NCI-H2196 (cell line): ENCODE results near the gene CHTF8.
A peak's percentile ranks its signal among the peaks of the same experiment; 100 is the strongest.
"Not testable (repeated sequence)": the region's sequence is repeated elsewhere in the genome, so short reads cannot be mapped to it uniquely, and the experiment has no call there.

Experiments used
- DNase-seq: peaks from one replicate; lab custom pipeline; 2025; ENCODE audit not compliant: unreplicated experiment; lab: John Stamatoyannopoulos, UW

CHTF8 gene

GRCh38 chr16:69139464-69139863, 7.1 kb upstream of the CHTF8 start:
- DNase-seq = not testable (repeated sequence)

GRCh38 chr16:69138608-69139007, 6.2 kb upstream of the CHTF8 start:
- no peak for DNase-seq

DNA sequence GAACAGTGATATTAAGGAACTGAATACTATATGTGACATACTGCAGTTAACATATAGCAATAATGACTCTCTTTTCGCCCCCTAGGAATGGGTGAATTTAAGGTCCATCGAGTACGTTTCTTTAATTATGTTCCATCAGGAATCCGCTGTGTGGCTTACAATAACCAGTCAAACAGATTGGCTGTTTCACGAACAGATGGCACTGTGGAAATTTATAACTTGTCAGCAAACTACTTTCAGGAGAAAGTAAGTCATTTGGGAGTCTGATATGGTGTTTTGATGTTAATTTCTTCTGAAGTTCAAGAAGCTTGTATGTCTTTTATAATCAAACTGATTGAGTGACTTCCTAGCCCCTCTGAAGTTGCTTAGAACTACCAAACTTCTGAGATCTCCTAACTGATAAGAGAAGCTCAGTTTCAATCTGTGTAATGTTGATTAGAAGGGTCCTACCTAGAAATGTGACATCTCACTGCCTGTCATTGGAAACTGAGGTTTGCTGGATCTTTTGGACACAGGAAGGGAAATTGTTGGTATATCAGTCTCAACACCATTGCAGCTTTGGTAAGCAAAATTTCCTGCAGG, 1.1 kb upstream of the CHTF8 start:
- no peak for DNase-seq

DNA sequence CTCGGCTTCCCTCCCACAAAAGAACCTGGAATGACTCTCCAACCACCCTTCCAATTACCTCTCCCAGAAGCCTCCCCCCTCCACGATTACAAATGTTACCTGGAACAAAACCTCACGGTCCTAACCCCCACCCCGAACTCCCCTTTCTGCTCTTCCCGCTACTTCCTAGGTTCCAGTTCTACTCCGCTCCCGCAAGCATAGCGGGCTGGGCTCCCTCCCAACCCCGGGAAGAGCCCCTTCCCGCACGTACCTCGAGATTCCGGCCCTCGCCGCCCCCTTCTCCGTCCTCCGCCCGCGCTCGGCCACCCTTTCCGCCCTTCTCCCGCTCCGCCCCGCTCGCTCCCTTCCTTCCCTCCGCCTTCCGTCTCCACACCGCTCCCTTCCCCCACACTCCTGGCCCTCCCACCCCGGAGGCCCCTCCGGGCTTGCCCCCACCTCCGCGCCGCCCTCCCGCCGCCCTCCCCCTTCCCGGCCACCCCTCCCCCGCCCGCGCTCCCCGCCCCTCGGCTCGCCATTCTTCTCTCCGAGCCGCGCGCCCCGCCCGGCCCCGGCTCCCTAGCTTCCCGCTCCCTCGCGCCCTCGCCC, 457 bp downstream of the CHTF8 start:
- peak; percentile 52 for DNase-seq

DNA sequence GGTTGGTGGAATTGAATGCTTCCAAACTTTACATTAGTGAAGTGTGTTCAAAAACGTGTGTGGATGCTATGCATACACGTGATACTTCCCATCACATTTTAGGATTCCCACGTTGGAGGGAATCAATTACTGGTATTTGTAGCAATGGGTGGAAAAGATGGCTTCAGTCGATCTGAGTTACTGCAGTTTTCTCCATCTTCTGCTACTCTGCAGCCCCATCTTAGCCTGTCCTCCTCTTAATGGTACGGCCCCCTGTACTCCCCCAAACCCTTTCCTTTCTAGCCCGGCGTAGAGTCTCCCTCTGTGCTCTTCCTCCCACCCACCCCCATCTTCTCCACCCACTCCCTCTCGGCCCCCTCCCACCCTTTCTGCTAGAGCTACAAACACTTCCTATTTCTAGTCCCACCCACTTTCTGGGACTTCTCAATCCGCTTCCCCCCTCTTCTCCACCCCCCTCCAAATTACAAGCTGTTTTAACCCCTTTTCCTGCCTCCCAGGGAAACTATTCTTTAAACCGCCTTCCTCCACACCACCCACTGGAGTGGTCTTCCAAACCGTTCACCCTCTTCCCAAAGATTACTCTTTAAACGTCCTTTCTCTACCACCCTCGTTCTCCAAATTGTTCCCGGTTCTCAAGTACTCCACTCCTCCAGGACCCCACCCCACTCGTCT, 1.1 kb downstream of the CHTF8 start:
- DNase-seq = no peak

- no peak for DNase-seq
Measured at GRCh38 chr16:69130461-69130860, 1.9 kb downstream of the CHTF8 start.

GRCh38 chr16:69127966-69128510, 4.3 kb downstream of the CHTF8 start:
- no peak for DNase-seq

DNA sequence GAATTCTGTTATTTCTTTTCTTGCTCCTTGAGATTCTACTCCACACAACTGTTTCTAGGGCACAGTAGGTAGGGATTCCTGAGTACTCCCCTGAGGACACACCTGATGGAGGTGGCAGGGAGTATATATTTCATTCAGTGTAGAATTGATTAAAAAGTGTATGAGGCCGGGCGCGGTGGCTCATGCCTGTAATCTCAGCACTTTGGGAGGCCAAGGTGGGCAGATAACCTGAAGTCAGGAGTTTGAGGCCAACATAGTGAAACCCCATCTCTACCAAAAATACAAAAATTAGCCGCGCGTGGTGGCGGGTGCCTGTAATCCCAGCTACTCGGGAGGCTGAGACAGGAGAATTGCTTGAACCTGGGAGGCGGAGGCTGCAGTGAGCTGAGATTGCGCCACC, 5.6 kb downstream of the CHTF8 start:
- DNase-seq = not testable (repeated sequence)

DNA sequence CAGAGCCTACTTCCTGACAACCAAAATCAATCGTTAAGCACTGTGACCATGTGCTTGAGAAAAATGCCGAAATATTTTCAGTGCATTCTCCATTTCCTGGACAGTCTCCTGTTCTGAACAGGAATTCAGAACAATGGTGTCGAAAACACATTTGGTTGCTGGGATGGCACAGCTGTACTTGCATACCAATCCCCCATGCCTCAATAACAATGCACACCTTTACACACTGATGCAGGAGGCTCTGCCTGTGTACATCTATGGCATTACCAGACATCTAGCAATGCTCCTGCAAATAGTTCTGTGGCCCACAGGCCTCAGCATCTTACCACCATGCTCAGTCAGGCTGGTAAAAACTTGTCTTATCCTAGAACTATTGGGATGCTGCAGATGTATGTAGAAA, 6.2 kb downstream of the CHTF8 start:
- DNase-seq = no peak

DNA sequence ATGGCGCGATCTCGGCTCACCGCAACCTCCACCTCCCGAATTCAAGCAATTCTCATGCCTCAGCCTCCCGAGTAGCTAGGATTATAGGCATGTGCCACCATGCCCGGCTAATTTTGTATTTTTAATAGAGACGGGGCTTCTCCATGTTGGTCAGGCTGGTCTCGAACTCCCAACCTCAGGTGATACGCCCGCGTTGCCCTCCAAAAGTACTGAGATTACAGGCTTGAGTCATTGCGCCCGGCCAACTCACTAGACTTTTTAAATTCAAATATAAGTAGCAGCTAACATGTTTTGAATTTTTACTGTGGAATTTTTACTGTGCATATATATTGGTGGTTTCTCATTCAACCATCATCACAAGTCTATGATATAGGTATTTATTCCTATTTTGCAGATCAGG, 7.4 kb downstream of the CHTF8 start:
- DNase-seq = not testable (repeated sequence)

DNA sequence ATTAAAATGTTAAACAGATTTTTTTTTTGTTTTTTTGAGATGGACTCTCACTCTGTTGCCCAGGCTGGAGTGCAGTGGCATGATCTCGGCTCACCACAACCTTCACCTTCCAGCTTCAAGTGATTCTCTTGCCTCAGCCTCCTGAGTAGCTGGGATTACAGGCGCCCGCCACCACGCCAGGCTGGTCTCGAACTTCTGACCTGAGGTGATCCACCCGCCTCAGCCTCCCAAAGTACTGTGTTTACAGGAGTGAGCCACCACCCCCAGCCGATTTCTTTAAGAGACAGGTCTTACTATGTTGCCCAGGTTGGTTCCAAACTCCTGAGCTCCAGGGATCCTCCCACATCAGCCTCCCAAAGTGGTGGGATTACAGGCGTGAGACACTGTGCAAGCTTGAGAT, 8.0 kb downstream of the CHTF8 start:
- not testable (repeated sequence) for DNase-seq

GRCh38 chr16:69123910-69124309, 8.5 kb downstream of the CHTF8 start:
- peak; percentile 30 for DNase-seq

DNA sequence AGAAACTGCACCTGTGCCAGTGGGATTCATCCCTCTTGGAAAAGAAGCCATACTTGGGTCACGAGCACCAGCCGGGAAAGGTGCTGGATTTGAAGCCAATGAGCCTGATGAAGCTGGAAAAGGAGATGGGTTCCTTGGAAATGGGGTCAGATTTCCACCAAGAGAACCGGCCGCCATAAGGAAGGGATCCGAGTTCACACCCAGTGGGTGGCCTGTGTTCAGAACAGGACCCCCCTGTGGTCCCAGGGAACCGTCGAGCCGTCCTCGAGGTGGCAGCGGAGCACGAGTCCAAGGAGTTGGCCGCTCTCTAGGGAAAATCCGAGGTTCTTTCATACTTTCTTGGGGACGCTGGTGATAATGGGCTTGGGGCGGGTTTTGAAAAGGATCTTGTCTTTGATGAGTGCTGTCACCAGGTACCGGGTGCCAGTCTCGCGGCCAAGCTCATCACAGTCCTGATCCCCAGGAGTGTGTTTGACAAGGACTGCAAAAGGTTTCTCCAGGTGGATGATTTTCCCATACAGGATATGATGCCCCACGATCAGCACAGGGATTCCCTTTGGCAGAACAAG, 12.2 kb downstream of the CHTF8 start:
- DNase-seq = no peak

DNA sequence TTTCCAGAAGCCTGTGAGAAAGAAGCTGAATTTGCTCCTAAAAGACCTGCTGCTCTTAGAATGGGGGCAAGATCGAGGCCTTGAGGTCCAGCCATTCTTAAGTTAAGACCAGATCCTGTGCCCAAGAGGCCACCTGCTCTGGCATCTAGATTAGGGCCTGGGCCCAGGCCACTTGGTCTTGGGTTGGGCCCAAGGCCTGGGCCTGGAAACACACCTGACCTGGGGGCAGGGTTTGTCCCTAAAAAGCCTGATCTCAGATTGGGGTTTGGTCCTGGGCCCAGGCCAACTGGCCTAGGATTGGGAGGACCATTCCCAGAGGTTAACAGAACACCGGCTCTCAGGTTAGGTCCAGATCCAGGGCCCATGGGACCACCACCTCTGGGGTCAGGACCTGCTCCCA, 12.9 kb downstream of the CHTF8 start:
- DNase-seq = no peak

- no peak for DNase-seq
Measured at GRCh38 chr16:69118994-69119393, 13.4 kb downstream of the CHTF8 start.

GRCh38 chr16:69118468-69118867, 13.9 kb downstream of the CHTF8 start:
- no peak for DNase-seq

DNA sequence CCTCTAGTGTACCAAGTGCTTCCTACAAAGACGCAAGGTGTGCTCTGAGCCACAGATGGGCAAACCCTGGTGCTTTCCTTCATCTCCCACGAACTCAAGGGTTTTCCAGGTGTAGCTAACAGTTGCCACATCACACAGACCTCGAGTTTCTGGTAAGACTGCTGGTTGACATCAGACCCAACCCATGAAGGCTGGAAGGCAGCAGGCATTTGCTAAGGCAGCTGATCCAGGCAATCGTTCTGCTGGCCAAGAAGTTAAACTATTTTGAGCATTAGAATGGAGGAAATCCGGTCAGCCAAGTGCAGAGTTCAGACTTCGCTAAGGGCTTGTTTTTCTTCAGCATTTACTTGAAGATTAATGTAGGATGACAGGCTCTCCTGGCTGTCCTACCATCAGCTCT, 15.5 kb downstream of the CHTF8 start:
- DNase-seq = no peak

- no peak for DNase-seq
Measured at GRCh38 chr16:69116256-69116875, 16.0 kb downstream of the CHTF8 start.

DNA sequence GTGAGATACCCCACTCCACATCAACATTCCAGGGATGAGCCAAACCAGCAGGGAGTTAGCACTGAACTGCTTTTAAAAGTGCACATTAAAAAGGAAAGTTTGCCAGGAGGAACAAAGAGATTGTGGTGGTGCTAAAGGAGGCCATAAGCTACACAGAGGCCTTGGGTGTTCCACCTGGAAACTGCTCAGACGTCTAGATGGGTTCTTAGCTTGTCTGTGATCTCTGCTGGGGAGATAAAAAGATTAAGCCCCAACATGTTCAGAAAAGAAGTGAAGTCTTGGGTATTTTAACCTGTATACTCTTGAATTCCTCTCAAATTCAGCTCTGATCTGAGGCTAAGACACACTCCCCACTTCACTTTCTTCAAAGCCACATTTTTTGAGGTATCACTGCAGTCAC, 16.6 kb downstream of the CHTF8 start:
- no peak for DNase-seq

GRCh38 chr16:69115361-69115760, 17.0 kb downstream of the CHTF8 start:
- DNase-seq = no peak

DNA sequence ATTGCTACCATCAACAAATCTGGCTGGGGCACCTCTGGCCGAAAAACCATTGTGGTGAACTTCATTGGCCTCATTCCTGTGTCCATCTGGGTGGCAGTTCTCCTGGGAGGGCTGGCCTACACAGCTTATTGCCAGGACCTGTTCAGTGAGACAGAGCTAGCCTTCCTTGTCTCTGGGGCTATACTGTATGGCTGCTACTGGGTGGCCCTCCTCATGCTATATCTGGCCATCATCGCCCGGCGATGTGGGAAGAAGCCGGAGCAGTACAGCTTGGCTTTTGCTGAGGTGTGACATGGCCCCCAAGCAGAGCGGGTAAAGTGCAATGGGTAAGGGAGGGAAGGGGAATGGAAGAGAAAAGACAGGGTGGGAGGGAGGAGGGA, 17.4 kb downstream of the CHTF8 start:
- no peak for DNase-seq
